PC-3 (cell line): ENCODE results near the gene ZNF518B. TPM values are rescaled to one million over a fixed set of nuclear protein-coding genes. Genes with fewer than 3 reads are reported as not detected.

Experiments used
- ATAC-seq: fragments of 200-7000 bp; cut with Tn5 transposase; 2 replicates; pipeline ENCODE4 v1.9.1; 2020; ENCODE audit warnings: mild to moderate bottlenecking, moderate library complexity
- Bru-seq: library from RNA; stranded (reverse); fragments of 400-500 nt; gene quantifications from one replicate; lab custom pipeline; 2021; lab: Mats Ljungman, UMichigan
- BruChase-seq, 2 experiments: library from RNA; stranded (reverse); fragments of 400-500 nt; gene quantifications; one replicate each; lab custom pipeline; 2021; lab: Mats Ljungman, UMichigan
- BruUV-seq: library from RNA; stranded (reverse); fragments of 400-500 nt; replicated peaks from 2 replicates; lab custom pipeline; 2021; lab: Mats Ljungman, UMichigan
- CTCF ChIA-PET: fragments of 300-600 bp; sonication (Branson Sonifier 250); formaldehyde crosslinking; loops from one replicate; lab custom pipeline; 2022; ENCODE audit warnings: antibody characterized with exemption; lab: Charles Lee
- POLR2A ChIA-PET: fragments of 300-600 bp; sonication (Branson Sonifier 250); formaldehyde crosslinking; loops from one replicate; lab custom pipeline; 2022; ENCODE audit warnings: antibody characterized with exemption; ENCODE audit not compliant: unreplicated experiment; lab: Charles Lee
- DNase-seq: peaks from one replicate; pipeline ENCODE4 v3.0.0-alpha.2; 2015
- H2AFZ ChIP-seq: fragments of 300-600 bp; sonication (generic); 2 replicates; pipeline ENCODE4 v1.6.0; 2016; ENCODE audit warnings: antibody characterized with exemption, low read length
- H3F3A ChIP-seq: fragments of 300-600 bp; sonication (generic); one replicate; pipeline ENCODE4 v1.6.0; 2017; ENCODE audit warnings: antibody characterized with exemption, low read length, control low read depth, mild to moderate bottlenecking; ENCODE audit not compliant: unreplicated experiment
- H3K27ac ChIP-seq: fragments of 300-600 bp; sonication (generic); 2 replicates; pipeline ENCODE4 v1.5.1; 2016; ENCODE audit warnings: mild to moderate bottlenecking, low read length
- H3K27me3 ChIP-seq: fragments of 300-600 bp; sonication (generic); 2 replicates; pipeline ENCODE4 v1.6.1; 2016; ENCODE audit warnings: low read length, mixed read lengths
- H3K36me3 ChIP-seq: fragments of 300-600 bp; sonication (generic); 2 replicates; pipeline ENCODE4 v1.6.1; 2016; ENCODE audit warnings: low read depth, mixed run types, low read length, mixed read lengths
- H3K4me1 ChIP-seq: fragments of 300-600 bp; sonication (generic); 2 replicates; pipeline ENCODE4 v1.5.1; 2016; ENCODE audit warnings: low read length; ENCODE audit not compliant: insufficient read depth
- H3K4me2 ChIP-seq: fragments of 300-600 bp; sonication (generic); 2 replicates; pipeline ENCODE4 v1.6.0; 2016; ENCODE audit warnings: low read length
- H3K4me3 ChIP-seq: fragments of 300-600 bp; sonication (generic); 2 replicates; pipeline ENCODE4 v1.5.1; 2016; ENCODE audit warnings: mild to moderate bottlenecking, low read length, mixed read lengths
- H3K79me2 ChIP-seq: fragments of 300-600 bp; sonication (generic); 2 replicates; pipeline ENCODE4 v1.6.1; 2017; ENCODE audit warnings: low read length, mixed read lengths
- H3K9ac ChIP-seq: fragments of 300-600 bp; sonication (generic); 2 replicates; pipeline ENCODE4 v1.6.0; 2016; ENCODE audit warnings: mild to moderate bottlenecking, low read length
- H3K9me2 ChIP-seq: fragments of 300-600 bp; sonication (generic); replicated peaks from 2 replicates; pipeline ENCODE4 v1.6.1; 2016; ENCODE audit warnings: mixed run types, low read length, mixed read lengths
- H3K9me3 ChIP-seq: fragments of 300-600 bp; sonication (generic); 2 replicates; pipeline ENCODE4 v1.6.1; 2016; ENCODE audit warnings: low read length, mixed read lengths
- H4K20me1 ChIP-seq: fragments of 300-600 bp; sonication (generic); 2 replicates; pipeline ENCODE4 v1.6.1; 2016; ENCODE audit warnings: low read length, mixed read lengths
- CTCF ChIP-seq: fragments of 300-600 bp; sonication (generic); conservative IDR thresholded peaks from 2 replicates; pipeline ENCODE4 v1.5.1; 2017; ENCODE audit warnings: antibody characterized with exemption, low read depth, mild to moderate bottlenecking, low read length
- EZH2 ChIP-seq: fragments of 300-600 bp; sonication (generic); IDR thresholded peaks from one replicate; pipeline ENCODE4 v1.6.1; 2017; ENCODE audit warnings: antibody characterized with exemption, mild to moderate bottlenecking, low read length; ENCODE audit not compliant: unreplicated experiment
- EZH2phosphoT487 ChIP-seq: fragments of 300-600 bp; sonication (generic); IDR thresholded peaks from 2 replicates; pipeline ENCODE4 v1.6.1; 2018; ENCODE audit warnings: mild to moderate bottlenecking, antibody characterized with exemption, low read length, borderline replicate concordance
- intact Hi-C: fragments of 100-400 bp; cut with micrococcal nuclease; formaldehyde crosslinking; loops from 2 replicates; pipeline ENCODE4 v1.9.0; 2023
- long read RNA-seq: library from polyadenylated mRNA; unstranded; transcript quantifications from one replicate; pipeline ENCODE4 v2.0.0, GENCODE V29; 2021; ENCODE audit not compliant: unreplicated experiment
- total RNA-seq: library from RNA; depleted of rRNA; stranded (reverse); fragments of >200 nt; gene quantifications from 2 replicates; pipeline ENCODE4 v1.2.3, GENCODE V29; 2014; rRNA removed

ZNF518B gene
- total RNA-seq (15.6 and 16.2 TPM in 2 replicates), Bru-seq, nascent RNA (percentile 83 among the genes with signal in this experiment), BruChase-seq, experiment 1, labeled RNA remaining after a 6-hour chase (percentile 93 among the genes with signal in this experiment), BruChase-seq, experiment 2, labeled RNA remaining after a 2-hour chase (percentile 95 among the genes with signal in this experiment)
- long read RNA-seq, full-length matches to known transcripts = 21 of 46 reads
- long read RNA-seq, partial matches to known transcripts = 0 of 46 reads
- long read RNA-seq, other reads (novel, unspliced or antisense) = 25 of 46 reads

GRCh38 chr4:10457255-10457801 lies at the start of gene ZNF518B:
Gene ZNF518B (minus strand): TSS chr4:10457426. CDS start chr4:10446328, 11,098 bp downstream.
- H3K36me3 ChIP-seq = peaks cover 4% of the 10 kb centered on the region; the same call in 1 of the 2 replicates
- DNase-seq = peak; percentile 70
- TF ChIP-seq EZH2phosphoT487 (no peak), CTCF (no peak), EZH2 (no peak)
- peak within 1 kb of the TSS; percentile 98 for H3K4me2 ChIP-seq
- no peaks in the 10 kb centered on the region for H3K9me3 ChIP-seq
- peak within 1 kb of the TSS; percentile 99 for H2AFZ ChIP-seq
- intact Hi-C loops = no loop called here
- H3K4me3 ChIP-seq = peak within 1 kb of the TSS; percentile 88
- H3K27ac ChIP-seq = 0 out of 2 replicates have a peak within 1 kb of the TSS, but pooled peaks have one; percentile 9
- peak within 1 kb of the TSS; percentile 76 for H3K9ac ChIP-seq
- H3K27me3 ChIP-seq = no peaks in the 10 kb centered on the region
- BruUV-seq = no TSS peak
- ATAC-seq = peak; percentile 94
- no peaks in the 10 kb centered on the region for H3F3A ChIP-seq
- no peaks in the 10 kb centered on the region for H4K20me1 ChIP-seq
- peaks cover 30% of the 10 kb centered on the region for H3K79me2 ChIP-seq
- POLR2A ChIA-PET = no interaction called here
- CTCF ChIA-PET = interaction anchor here (0.6 kb wide), 1 partner anchor 379 kb away, joined by 6 read pairs; no protein-coding TSS in a partner anchor
- no peaks in the 10 kb centered on the region for H3K9me2 ChIP-seq
- H3K4me1 ChIP-seq = peaks cover 9% of the 10 kb centered on the region; the same call in 1 of the 2 replicates

GRCh38 chr4:10506077-10506476 lies 48.9 kb upstream of the ZNF518B start:
- Histone ChIP-seq H3K27me3 (peaks cover 5% of the 10 kb centered on the region; the same call in 1 of the 2 replicates), H2AFZ (no peak overlapping the region), H3K4me1 (no peaks in the 10 kb centered on the region), H3K27ac (no peak overlapping the region), H3F3A (no peaks in the 10 kb centered on the region), H3K9ac (no peak overlapping the region), H4K20me1 (no peaks in the 10 kb centered on the region), H3K9me2 (no peaks in the 10 kb centered on the region), H3K79me2 (no peaks in the 10 kb centered on the region), H3K4me2 (no peak overlapping the region), H3K9me3 (no peaks in the 10 kb centered on the region), H3K4me3 (no peak overlapping the region), H3K36me3 (no peaks in the 10 kb centered on the region)
- ChIA-PET POLR2A (no interaction called here), CTCF (no interaction called here)
- DNase-seq (no peak), ATAC-seq (no peak)
- no TSS peak for BruUV-seq
- TF ChIP-seq EZH2 = no peak
- TF ChIP-seq CTCF = no peak
- no peak for TF ChIP-seq EZH2phosphoT487
- intact Hi-C loops = no loop called here
